ENCODE data around the gene TSR2.
A peak's percentile ranks its signal among the peaks of the same experiment; 100 is the strongest.

The TSR2 gene

DNA sequence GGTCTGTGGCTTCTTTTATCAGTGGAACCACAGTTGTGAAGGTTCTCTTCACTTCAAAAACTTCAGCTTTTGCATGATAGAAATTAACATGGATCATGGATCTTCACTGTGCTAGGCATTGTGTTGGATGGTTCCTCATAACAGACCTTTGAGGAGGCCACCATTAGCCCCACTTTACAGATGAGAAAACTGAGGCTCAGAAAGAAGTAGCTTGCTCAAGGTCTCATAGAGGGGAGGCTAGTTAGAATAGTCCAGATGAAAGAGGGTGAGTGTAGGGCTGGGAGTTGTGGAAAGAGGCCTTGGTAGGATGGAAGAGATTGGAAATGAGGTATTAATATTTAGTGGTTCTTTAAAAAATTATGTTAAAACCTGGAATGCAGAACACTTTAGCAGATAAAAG lies 2.6 kb downstream of the TSR2 start:
- Histone ChIP-seq H3K4me1 (ENCODE audit: control extremely low read depth in 1 of 4, control insufficient read depth in 4 of 4, insufficient read depth in 4 of 4, low read length in 3 of 4) (peaks cover 6 to 16% (median 9%) of the 10 kb centered on the region in 4 experiments), H3K9me3 (ENCODE audit: control extremely low read depth in 1 of 5, control insufficient read depth in 4 of 5, insufficient read depth in 2 of 5, low read depth in 1 of 5, low read length in 4 of 5) (no peaks in the 10 kb centered on the region), H3K4me3 (ENCODE audit: control insufficient read depth in 1 of 7, extremely low read depth in 1 of 7, insufficient read depth in 4 of 7, low read depth in 2 of 7, low read length in 6 of 7) (no peak overlapping the region), H3K27ac (ENCODE audit: insufficient read depth in 1 of 2, low read depth in 1 of 2, low read length in 2 of 2, poor library complexity in 1 of 2, severe bottlenecking in 2 of 2) (peak overlapping the region in 1 of 2 experiments; percentile 3), H3K27me3 (replicated peaks in 2 of 5; ENCODE audit: control insufficient read depth in 4 of 5, insufficient read depth in 5 of 5, low read length in 4 of 5) (no peaks in the 10 kb centered on the region), H3K36me3 (ENCODE audit: control insufficient read depth in 4 of 4, insufficient read depth in 4 of 4, low read length in 3 of 4) (peaks cover 0 to 15% (median 4%) of the 10 kb centered on the region in 4 experiments)
- no peak for DNase-seq
- ChIA-PET POLR2A (no interaction called here), CTCF (no interaction called here)

DNA sequence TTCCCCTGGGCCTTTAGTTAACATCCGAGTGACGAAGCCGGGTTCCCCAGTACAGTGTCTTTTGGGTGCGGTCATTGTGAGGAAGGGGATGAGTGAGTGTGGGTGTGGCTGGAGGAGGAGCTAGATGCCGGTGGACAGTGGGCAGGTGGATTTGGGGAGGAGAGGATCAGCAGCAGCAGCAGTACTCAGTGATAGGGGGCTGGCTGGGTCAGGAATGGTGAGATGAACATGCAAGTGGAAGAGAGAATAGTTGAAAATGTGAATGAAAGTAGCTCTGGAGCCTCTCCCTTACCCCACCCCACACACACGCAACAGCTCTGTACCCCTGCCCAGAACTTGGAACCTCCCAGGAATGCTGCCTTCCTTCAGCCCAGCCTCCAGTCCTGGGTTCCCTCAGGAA lies 4.5 kb downstream of the TSR2 start:
- WGBS (ENCODE audit: insufficient coverage), result 86% methylated on average over 5 of the region's 6 CpGs
- Histone ChIP-seq H3K4me1 (ENCODE audit: control extremely low read depth in 1 of 4, control insufficient read depth in 4 of 4, insufficient read depth in 4 of 4, low read length in 3 of 4) (peaks cover 6 to 14% (median 9%) of the 10 kb centered on the region in 4 experiments), H3K36me3 (ENCODE audit: control insufficient read depth in 4 of 4, insufficient read depth in 4 of 4, low read length in 3 of 4) (peaks cover 0 to 15% (median 4%) of the 10 kb centered on the region in 4 experiments), H3K9me3 (ENCODE audit: control extremely low read depth in 1 of 5, control insufficient read depth in 4 of 5, insufficient read depth in 2 of 5, low read depth in 1 of 5, low read length in 4 of 5) (no peaks in the 10 kb centered on the region), H3K27ac (ENCODE audit: insufficient read depth in 1 of 2, low read depth in 1 of 2, low read length in 2 of 2, poor library complexity in 1 of 2, severe bottlenecking in 2 of 2) (no peak overlapping the region), H3K27me3 (replicated peaks in 2 of 5; ENCODE audit: control insufficient read depth in 4 of 5, insufficient read depth in 5 of 5, low read length in 4 of 5) (no peaks in the 10 kb centered on the region), H3K4me3 (ENCODE audit: control insufficient read depth in 1 of 7, extremely low read depth in 1 of 7, insufficient read depth in 4 of 7, low read depth in 2 of 7, low read length in 6 of 7) (no peak overlapping the region)
- POLR2A ChIA-PET, result no interaction called here
- DNase-seq, result no peak
- CTCF ChIA-PET, result no interaction called here

DNA sequence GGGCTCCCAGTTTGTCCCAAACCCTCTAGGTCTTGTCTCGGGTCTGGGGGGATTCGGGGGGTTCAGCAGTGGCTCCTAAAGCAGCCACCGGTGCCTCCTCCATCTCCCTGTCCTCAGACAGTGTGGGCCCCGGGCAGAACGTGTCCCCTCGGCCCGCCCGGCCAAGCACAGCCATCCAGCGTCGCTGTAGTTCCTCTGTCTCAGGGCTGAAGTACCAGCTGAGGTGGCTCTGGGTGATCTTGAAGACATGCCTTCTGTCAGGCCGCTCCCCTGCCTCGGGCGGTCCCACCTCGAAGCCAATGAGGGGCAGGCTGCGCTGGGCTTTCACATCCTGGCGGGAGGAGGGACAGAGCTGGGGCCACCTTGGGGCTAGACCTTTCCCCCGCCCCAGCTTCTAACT lies 5.9 kb downstream of the TSR2 start:
- H3K36me3 ChIP-seq (ENCODE audit: control insufficient read depth in 4 of 4, insufficient read depth in 4 of 4, low read length in 3 of 4), result peaks cover 0 to 15% (median 4%) of the 10 kb centered on the region in 4 experiments
- 77% methylated on average over 17 of the region's 17 CpGs for WGBS (ENCODE audit: insufficient coverage)
- H3K27ac ChIP-seq (ENCODE audit: insufficient read depth in 1 of 2, low read depth in 1 of 2, low read length in 2 of 2, poor library complexity in 1 of 2, severe bottlenecking in 2 of 2), result no peak overlapping the region
- CTCF ChIA-PET, result no interaction called here
- no peak for DNase-seq
- no peaks in the 10 kb centered on the region for H3K9me3 ChIP-seq (ENCODE audit: control extremely low read depth in 1 of 5, control insufficient read depth in 4 of 5, insufficient read depth in 2 of 5, low read depth in 1 of 5, low read length in 4 of 5)
- H3K4me3 ChIP-seq (ENCODE audit: control insufficient read depth in 1 of 7, extremely low read depth in 1 of 7, insufficient read depth in 4 of 7, low read depth in 2 of 7, low read length in 6 of 7), result no peak overlapping the region
- POLR2A ChIA-PET, result no interaction called here
- peaks cover 4 to 12% (median 7%) of the 10 kb centered on the region in 4 experiments for H3K4me1 ChIP-seq (ENCODE audit: control extremely low read depth in 1 of 4, control insufficient read depth in 4 of 4, insufficient read depth in 4 of 4, low read length in 3 of 4)
- H3K27me3 ChIP-seq (replicated peaks in 2 of 5; ENCODE audit: control insufficient read depth in 4 of 5, insufficient read depth in 5 of 5, low read length in 4 of 5), result no peaks in the 10 kb centered on the region

DNA sequence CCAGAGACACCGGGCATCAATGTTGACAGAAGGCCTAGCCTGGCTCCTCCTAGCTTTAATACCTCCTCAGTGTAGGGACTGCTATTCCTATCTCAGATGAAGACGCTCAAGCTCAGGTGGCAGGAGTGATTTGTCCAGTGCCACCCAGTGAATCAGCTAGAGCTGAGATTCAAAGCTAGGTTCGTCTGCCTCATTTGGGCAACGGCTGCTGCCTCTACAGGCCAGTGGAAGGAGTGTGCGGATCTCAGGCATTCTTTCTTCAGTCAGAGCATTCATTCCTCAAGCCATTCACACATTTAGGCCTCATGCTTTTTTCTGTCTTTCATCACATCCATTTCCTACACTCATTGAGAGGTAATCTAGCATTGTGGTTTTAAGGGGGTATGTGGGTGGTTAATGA lies 7.3 kb downstream of the TSR2 start:
- WGBS (ENCODE audit: insufficient coverage), result 73% methylated on average over 5 of the region's 5 CpGs
- Histone ChIP-seq H3K9me3 (ENCODE audit: control extremely low read depth in 1 of 5, control insufficient read depth in 4 of 5, insufficient read depth in 2 of 5, low read depth in 1 of 5, low read length in 4 of 5) (no peaks in the 10 kb centered on the region), H3K4me3 (ENCODE audit: control insufficient read depth in 1 of 7, extremely low read depth in 1 of 7, insufficient read depth in 4 of 7, low read depth in 2 of 7, low read length in 6 of 7) (no peak overlapping the region), H3K27ac (ENCODE audit: insufficient read depth in 1 of 2, low read depth in 1 of 2, low read length in 2 of 2, poor library complexity in 1 of 2, severe bottlenecking in 2 of 2) (no peak overlapping the region), H3K4me1 (ENCODE audit: control extremely low read depth in 1 of 4, control insufficient read depth in 4 of 4, insufficient read depth in 4 of 4, low read length in 3 of 4) (no peaks in the 10 kb centered on the region), H3K36me3 (ENCODE audit: control insufficient read depth in 4 of 4, insufficient read depth in 4 of 4, low read length in 3 of 4) (peaks cover 0 to 15% (median 4%) of the 10 kb centered on the region in 4 experiments), H3K27me3 (replicated peaks in 2 of 5; ENCODE audit: control insufficient read depth in 4 of 5, insufficient read depth in 5 of 5, low read length in 4 of 5) (no peaks in the 10 kb centered on the region)
- DNase-seq, result peak in 2 of 3 donors; percentile 27 to 30
- CTCF ChIA-PET, result no interaction called here
- POLR2A ChIA-PET, result no interaction called here

DNA sequence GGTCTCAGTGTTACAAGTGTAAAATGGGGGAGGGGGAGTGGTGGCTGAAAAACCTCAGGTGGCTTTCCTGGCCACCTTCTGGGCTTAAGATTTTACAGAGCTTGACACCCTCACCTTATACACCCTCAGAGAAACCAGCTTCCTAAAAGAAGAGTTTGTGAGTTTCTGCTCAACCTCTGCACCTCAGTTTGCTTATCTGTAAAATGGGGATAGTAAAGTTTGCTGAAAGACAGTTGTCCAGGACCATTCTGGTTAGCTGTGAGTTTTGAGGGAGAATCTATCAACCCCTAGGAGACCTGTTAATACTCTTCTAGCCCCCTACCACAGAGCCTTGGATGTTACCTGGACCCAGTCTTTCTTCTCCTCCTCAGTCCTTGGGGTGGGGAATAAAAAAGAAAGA lies 9.7 kb downstream of the TSR2 start:
- Histone ChIP-seq H3K4me1 (ENCODE audit: control extremely low read depth in 1 of 4, control insufficient read depth in 4 of 4, insufficient read depth in 4 of 4, low read length in 3 of 4) (no peaks in the 10 kb centered on the region), H3K27ac (ENCODE audit: insufficient read depth in 1 of 2, low read depth in 1 of 2, low read length in 2 of 2, poor library complexity in 1 of 2, severe bottlenecking in 2 of 2) (no peak overlapping the region), H3K4me3 (ENCODE audit: control insufficient read depth in 1 of 7, extremely low read depth in 1 of 7, insufficient read depth in 4 of 7, low read depth in 2 of 7, low read length in 6 of 7) (no peak overlapping the region), H3K36me3 (ENCODE audit: control insufficient read depth in 4 of 4, insufficient read depth in 4 of 4, low read length in 3 of 4) (peaks cover 0 to 4% (median under 1%) of the 10 kb centered on the region in 4 experiments), H3K27me3 (replicated peaks in 2 of 5; ENCODE audit: control insufficient read depth in 4 of 5, insufficient read depth in 5 of 5, low read length in 4 of 5) (no peaks in the 10 kb centered on the region), H3K9me3 (ENCODE audit: control extremely low read depth in 1 of 5, control insufficient read depth in 4 of 5, insufficient read depth in 2 of 5, low read depth in 1 of 5, low read length in 4 of 5) (no peaks in the 10 kb centered on the region)
- ChIA-PET POLR2A (interaction anchor here (0.6 kb wide), 1 partner anchor 113 kb away, joined by 3 read pairs; no protein-coding TSS in a partner anchor), CTCF (no interaction called here)
- no peak for DNase-seq

DNA sequence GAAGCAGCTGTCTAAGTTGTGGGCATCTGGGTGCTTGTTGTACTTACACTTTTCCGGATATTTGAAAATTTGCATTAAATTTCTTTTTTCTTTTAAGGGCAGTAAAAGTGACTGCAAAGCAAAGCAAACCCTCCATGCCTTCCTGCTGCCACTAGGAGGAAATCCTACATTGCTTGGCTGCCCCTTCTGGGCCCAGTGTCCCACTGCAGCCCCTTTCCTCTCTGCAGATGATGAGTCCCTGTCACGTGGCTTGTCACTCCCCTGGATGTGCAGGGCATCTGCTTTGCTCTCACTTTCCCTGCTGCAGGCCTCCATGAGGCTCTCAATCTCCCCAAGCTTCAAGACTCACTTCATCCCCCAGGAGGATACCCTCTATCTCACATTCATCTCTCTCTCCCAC lies 12.7 kb downstream of the TSR2 start:
- peak; percentile 3 to 40 (median 28) for DNase-seq
- Histone ChIP-seq H3K9me3 (ENCODE audit: control extremely low read depth in 1 of 5, control insufficient read depth in 4 of 5, insufficient read depth in 2 of 5, low read depth in 1 of 5, low read length in 4 of 5) (no peaks in the 10 kb centered on the region), H3K4me1 (ENCODE audit: control extremely low read depth in 1 of 4, control insufficient read depth in 4 of 4, insufficient read depth in 4 of 4, low read length in 3 of 4) (no peaks in the 10 kb centered on the region), H3K4me3 (ENCODE audit: control insufficient read depth in 1 of 7, extremely low read depth in 1 of 7, insufficient read depth in 4 of 7, low read depth in 2 of 7, low read length in 6 of 7) (no peak overlapping the region), H3K36me3 (ENCODE audit: control insufficient read depth in 4 of 4, insufficient read depth in 4 of 4, low read length in 3 of 4) (no peaks in the 10 kb centered on the region), H3K27ac (ENCODE audit: insufficient read depth in 1 of 2, low read depth in 1 of 2, low read length in 2 of 2, poor library complexity in 1 of 2, severe bottlenecking in 2 of 2) (no peak overlapping the region), H3K27me3 (replicated peaks in 2 of 5; ENCODE audit: control insufficient read depth in 4 of 5, insufficient read depth in 5 of 5, low read length in 4 of 5) (no peaks in the 10 kb centered on the region)
- POLR2A ChIA-PET, result no interaction called here
- WGBS (ENCODE audit: insufficient coverage), result 20% methylated on average over 1 of the region's 2 CpGs
- CTCF ChIA-PET, result interaction anchor here (0.7 kb wide), 1 partner anchor 23 kb away, joined by 3 read pairs; no protein-coding TSS in a partner anchor

DNA sequence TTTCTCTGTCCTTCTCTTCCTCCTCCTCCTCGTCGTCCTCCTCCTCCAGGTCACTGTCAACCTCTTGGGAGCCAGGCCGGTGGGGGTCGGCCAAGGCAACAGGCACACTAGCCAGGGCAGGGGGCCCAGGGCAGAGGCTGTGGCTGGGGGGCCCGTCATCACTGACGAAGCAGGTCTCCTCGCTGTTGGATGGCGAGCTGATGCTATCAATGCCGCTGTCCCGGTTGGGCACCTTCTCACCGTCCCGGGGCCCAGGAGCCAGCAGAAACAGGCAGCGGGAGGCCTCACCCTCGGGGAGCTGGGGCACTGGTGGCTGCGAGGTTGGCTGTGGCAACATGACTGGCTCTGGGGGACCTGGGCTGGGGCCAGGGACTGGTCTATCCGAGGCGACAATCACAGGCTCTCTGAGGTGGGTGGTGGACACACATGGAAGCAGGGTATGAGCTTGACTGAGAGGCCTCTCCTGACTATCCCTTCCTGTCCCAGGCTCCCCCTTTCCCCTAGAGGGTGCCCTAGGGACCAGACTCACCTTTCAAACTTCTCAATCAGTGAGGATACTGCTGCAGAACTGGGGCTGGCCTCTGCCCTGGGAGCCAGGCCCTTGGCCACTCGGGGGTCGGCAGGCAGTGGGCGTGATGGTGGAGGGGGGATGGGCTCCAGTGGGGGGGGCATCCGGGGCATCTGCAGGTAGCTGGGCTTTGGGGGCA lies 30.0 kb downstream of the TSR2 start:
- Histone ChIP-seq H3K36me3 (ENCODE audit: control insufficient read depth in 4 of 4, insufficient read depth in 4 of 4, low read length in 3 of 4) (no peaks in the 10 kb centered on the region), H3K4me1 (ENCODE audit: control extremely low read depth in 1 of 4, control insufficient read depth in 4 of 4, insufficient read depth in 4 of 4, low read length in 3 of 4) (no peaks in the 10 kb centered on the region), H3K27ac (ENCODE audit: insufficient read depth in 1 of 2, low read depth in 1 of 2, low read length in 2 of 2, poor library complexity in 1 of 2, severe bottlenecking in 2 of 2) (no peak overlapping the region), H3K27me3 (replicated peaks in 2 of 5; ENCODE audit: control insufficient read depth in 4 of 5, insufficient read depth in 5 of 5, low read length in 4 of 5) (peaks cover 0 to 3% (median 0%) of the 10 kb centered on the region in 5 experiments), H3K9me3 (ENCODE audit: control extremely low read depth in 1 of 5, control insufficient read depth in 4 of 5, insufficient read depth in 2 of 5, low read depth in 1 of 5, low read length in 4 of 5) (no peaks in the 10 kb centered on the region), H3K4me3 (ENCODE audit: control insufficient read depth in 1 of 7, extremely low read depth in 1 of 7, insufficient read depth in 4 of 7, low read depth in 2 of 7, low read length in 6 of 7) (no peak overlapping the region)
- 90% methylated on average over 15 of the region's 21 CpGs for WGBS (ENCODE audit: insufficient coverage)
- ChIA-PET POLR2A (no interaction called here), CTCF (no interaction called here)
- no peak for DNase-seq

Measured in common myeloid progenitor, CD34-positive (primary cell).